Prostate gland (tissue), 2 donors: ENCODE measurements around the gene CCSAP. TPM values are rescaled to one million over a fixed set of nuclear protein-coding genes. Genes with fewer than 3 reads are reported as not detected.

Experiments used
- DNase-seq: peaks from one replicate; pipeline ENCODE4 v3.0.0-alpha.2; 2019; ENCODE audit warnings: low spot score
- H3K27ac ChIP-seq, 2 donors: fragments of 200-600 bp; sonication (generic); 2 replicates each; pipeline ENCODE4 v1.5.1; 2017 to 2019
- H3K27me3 ChIP-seq: fragments of 200-600 bp; sonication (generic); replicated peaks from 2 replicates; pipeline ENCODE4 v1.5.1; 2019; ENCODE audit not compliant: insufficient read depth
- H3K36me3 ChIP-seq, 2 donors: fragments of 200-600 bp; sonication (generic); 1 replicate in 1 of 2; 2 replicates in 1 of 2; pipeline versions ENCODE4 v1.5.1 to v1.8.1; 2017 to 2019
- H3K4me1 ChIP-seq: fragments of 200-600 bp; sonication (generic); replicated peaks from 2 replicates; pipeline ENCODE4 v1.5.1; 2019
- H3K4me3 ChIP-seq, 2 donors: fragments of 200-600 bp; sonication (generic); 2 replicates each; pipeline ENCODE4 v1.5.1; 2017 to 2019
- H3K9me3 ChIP-seq: fragments of 200-600 bp; sonication (generic); 2 replicates; pipeline ENCODE4 v1.5.1; 2017
- POLR2A ChIP-seq: fragments of 450-650 bp; IDR thresholded peaks from one replicate; pipeline ENCODE4 v1.6.1; 2016; ENCODE audit warnings: antibody characterized with exemption, mild to moderate bottlenecking
- POLR2AphosphoS5 ChIP-seq: sonication (generic); formaldehyde crosslinking; IDR thresholded peaks from one replicate; pipeline ENCODE4 v1.6.1; 2017; ENCODE audit warnings: antibody characterized with exemption
- WGBS: methylation state at CpG from one replicate; pipeline ENCODE4 v1.1.5; 2018; 5-methylcytosine and 5-hydroxymethylcytosine counted together
- intact Hi-C: fragments of 100-400 bp; cut with DNase I; formaldehyde crosslinking; loops from one replicate; pipeline ENCODE4 v1.14.2; 2022
- total RNA-seq, 2 donors: library from RNA; depleted of rRNA; stranded (reverse); fragments of >200 nt; gene quantifications; one replicate each; pipeline ENCODE4 v1.1.0, GENCODE V29; 2016
- TF ChIP-seq, protein P1 (sequence below), 4 experiments: fragments of 200-600 bp in 2 of 4; fragments of 450-650 bp in 2 of 4; sonication (generic) in 2 of 4; IDR thresholded peaks; 1 replicate in 3 of 4; 2 replicates in 1 of 4; pipeline ENCODE4 v1.5.1; 2016 to 2019; ENCODE audit warnings: antibody characterized with exemption in 4 of 4, mild to moderate bottlenecking in 2 of 4, moderate library complexity in 2 of 4

Gene CCSAP
- total RNA-seq, 2 donors from 2014 or later, result 5.5 to 6.4 TPM

DNA sequence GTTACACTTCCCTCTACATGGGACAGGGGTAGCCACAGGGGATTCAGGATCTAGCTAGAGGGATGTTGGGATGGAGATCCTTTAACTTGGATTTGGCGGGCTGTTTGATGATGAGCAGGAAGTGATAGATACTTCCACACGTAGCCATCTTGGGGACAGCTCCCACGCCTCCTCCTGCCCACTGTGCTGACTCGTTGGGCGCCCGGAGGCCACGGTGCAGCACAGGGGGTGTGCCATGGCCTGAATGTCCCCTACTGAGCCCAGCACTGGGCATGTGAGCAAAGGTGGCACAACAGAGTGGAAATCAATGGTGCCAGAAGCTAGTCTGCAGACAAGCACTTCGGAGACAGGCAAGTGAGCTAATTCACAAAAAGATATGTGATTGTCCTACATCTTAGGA lies 31.6 kb upstream of the CCSAP start:
- no peaks in the 10 kb centered on the region for H3K27me3 ChIP-seq
- TF ChIP-seq POLR2A (no peak), POLR2AphosphoS5 (no peak)
- TF ChIP-seq, protein P1, sequence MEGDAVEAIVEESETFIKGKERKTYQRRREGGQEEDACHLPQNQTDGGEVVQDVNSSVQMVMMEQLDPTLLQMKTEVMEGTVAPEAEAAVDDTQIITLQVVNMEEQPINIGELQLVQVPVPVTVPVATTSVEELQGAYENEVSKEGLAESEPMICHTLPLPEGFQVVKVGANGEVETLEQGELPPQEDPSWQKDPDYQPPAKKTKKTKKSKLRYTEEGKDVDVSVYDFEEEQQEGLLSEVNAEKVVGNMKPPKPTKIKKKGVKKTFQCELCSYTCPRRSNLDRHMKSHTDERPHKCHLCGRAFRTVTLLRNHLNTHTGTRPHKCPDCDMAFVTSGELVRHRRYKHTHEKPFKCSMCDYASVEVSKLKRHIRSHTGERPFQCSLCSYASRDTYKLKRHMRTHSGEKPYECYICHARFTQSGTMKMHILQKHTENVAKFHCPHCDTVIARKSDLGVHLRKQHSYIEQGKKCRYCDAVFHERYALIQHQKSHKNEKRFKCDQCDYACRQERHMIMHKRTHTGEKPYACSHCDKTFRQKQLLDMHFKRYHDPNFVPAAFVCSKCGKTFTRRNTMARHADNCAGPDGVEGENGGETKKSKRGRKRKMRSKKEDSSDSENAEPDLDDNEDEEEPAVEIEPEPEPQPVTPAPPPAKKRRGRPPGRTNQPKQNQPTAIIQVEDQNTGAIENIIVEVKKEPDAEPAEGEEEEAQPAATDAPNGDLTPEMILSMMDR (IDR thresholded peaks at IDR 0.05), result no peak
- WGBS, result 92% methylated on average over 8 of the region's 8 CpGs
- H3K36me3 ChIP-seq, result no peaks in the 10 kb centered on the region
- H3K4me3 ChIP-seq, result no peak overlapping the region
- H3K9me3 ChIP-seq, result no peaks in the 10 kb centered on the region
- H3K4me1 ChIP-seq, result no peaks in the 10 kb centered on the region
- no peak for DNase-seq
- H3K27ac ChIP-seq, result no peak overlapping the region
- intact Hi-C loops, result no loop called here

DNA sequence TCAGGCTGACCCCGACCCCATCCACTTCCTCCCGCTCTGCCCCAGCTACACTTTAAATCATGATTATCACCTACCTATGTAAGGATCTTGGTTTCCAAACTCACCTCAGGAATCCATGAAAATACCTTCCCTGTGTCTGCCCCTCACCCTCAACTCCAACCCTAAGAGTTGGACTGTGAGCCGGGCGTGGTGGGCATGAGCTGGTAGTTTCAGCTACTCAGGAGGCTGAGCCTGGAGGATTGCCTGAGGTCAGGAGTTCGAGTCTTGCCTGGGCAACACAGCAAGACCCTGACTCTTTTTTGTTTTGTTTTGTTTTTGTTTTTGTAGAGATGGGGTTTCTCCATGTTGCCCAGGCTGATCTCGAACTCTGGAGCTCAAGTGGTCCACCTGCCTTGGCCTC lies 30.5 kb upstream of the CCSAP start:
- H3K27ac ChIP-seq, result no peak overlapping the region
- no peaks in the 10 kb centered on the region for H3K9me3 ChIP-seq
- DNase-seq, result no peak
- H3K4me3 ChIP-seq, result no peak overlapping the region
- no peaks in the 10 kb centered on the region for H3K36me3 ChIP-seq
- no peaks in the 10 kb centered on the region for H3K27me3 ChIP-seq
- intact Hi-C loops, result no loop called here
- no peak for TF ChIP-seq POLR2A
- TF ChIP-seq, protein P1 (IDR thresholded peaks at IDR 0.05), result no peak
- no peak for TF ChIP-seq POLR2AphosphoS5
- 89% methylated on average over 6 of the region's 6 CpGs for WGBS
- no peaks in the 10 kb centered on the region for H3K4me1 ChIP-seq

DNA sequence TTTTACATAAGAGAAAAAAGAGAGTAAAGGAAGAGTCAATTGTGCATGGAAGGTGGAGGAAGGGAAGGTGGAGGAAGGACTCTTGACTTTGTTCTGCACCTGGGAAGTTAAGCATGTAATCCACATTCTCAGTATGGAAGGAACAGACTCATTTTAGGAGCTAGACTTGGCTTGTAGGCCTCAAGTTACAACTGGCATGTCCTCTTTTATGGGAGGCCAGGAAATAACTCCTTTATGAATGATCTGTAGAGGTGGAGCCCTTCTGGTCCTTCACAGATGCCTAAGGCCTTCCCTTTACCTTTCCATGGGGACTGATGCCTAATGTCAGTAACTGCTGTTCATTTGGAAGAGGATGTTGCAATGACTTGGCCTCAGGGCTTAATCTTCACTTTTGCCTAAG lies 29.4 kb upstream of the CCSAP start:
- Histone ChIP-seq H3K27me3 (no peaks in the 10 kb centered on the region), H3K27ac (no peak overlapping the region), H3K9me3 (no peaks in the 10 kb centered on the region), H3K4me3 (no peak overlapping the region), H3K4me1 (no peaks in the 10 kb centered on the region), H3K36me3 (no peaks in the 10 kb centered on the region)
- no peak for DNase-seq
- TF ChIP-seq, protein P1 (IDR thresholded peaks at IDR 0.05), result no peak
- TF ChIP-seq POLR2A, result no peak
- TF ChIP-seq POLR2AphosphoS5, result no peak
- intact Hi-C loops, result no loop called here

DNA sequence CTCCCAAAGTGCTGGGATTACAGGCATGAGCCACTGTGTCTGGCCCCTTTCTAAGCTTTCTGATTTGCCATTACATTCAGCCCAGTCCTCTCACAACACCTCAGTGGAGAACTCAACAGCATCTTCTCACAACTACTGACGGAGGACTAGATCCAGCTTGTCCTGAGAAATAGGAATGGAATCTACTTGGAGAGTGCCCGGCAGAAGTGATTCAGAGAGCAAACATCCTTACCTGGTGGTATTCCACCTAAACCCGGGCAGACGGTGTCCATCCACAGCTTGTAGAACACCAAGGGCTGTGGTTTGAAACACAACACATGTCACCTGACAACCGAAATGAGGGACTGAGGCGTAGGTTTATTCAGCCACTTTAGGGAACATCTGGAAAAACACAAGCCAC lies 28.8 kb upstream of the CCSAP start:
- no peak for TF ChIP-seq POLR2AphosphoS5
- TF ChIP-seq, protein P1 (IDR thresholded peaks at IDR 0.05), result no peak
- no peak for TF ChIP-seq POLR2A
- Histone ChIP-seq H3K9me3 (no peaks in the 10 kb centered on the region), H3K27me3 (no peaks in the 10 kb centered on the region), H3K36me3 (no peaks in the 10 kb centered on the region), H3K4me1 (no peaks in the 10 kb centered on the region), H3K27ac (no peak overlapping the region), H3K4me3 (no peak overlapping the region)
- no peak for DNase-seq
- intact Hi-C loops, result no loop called here
- WGBS, result 72% methylated on average over 6 of the region's 6 CpGs

DNA sequence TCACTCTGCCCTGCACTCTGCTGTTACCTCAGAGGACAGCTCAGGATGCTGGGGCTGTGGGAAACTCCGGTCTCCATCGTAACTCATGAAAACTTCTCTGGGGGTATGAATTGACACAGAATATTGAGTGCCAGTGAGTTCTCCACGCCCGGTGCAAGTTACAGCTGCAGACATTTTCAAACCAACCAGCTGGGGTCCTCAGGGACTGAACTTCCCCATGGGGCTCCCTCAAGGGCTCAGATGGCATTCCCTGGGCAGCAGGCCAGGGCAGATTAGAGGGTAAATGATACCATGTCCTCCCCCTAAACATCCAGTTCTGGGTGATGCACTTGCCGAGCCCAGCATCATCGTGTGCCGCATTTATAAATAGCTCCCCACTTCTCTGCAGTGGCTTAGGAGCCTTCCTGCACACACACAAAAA lies 27.8 kb upstream of the CCSAP start:
- Histone ChIP-seq H3K9me3 (no peaks in the 10 kb centered on the region), H3K27ac (no peak overlapping the region), H3K4me3 (no peak overlapping the region), H3K4me1 (no peaks in the 10 kb centered on the region), H3K36me3 (no peaks in the 10 kb centered on the region), H3K27me3 (no peaks in the 10 kb centered on the region)
- intact Hi-C loops, result no loop called here
- TF ChIP-seq POLR2A, result no peak
- no peak for TF ChIP-seq POLR2AphosphoS5
- TF ChIP-seq, protein P1 (IDR thresholded peaks at IDR 0.05), result no peak
- 37% methylated on average over 7 of the region's 7 CpGs for WGBS
- DNase-seq, result no peak
